Chondrocyte (in vitro differentiated cells): ENCODE data around the gene VANGL1. TPM values are rescaled to one million over a fixed set of nuclear protein-coding genes. Genes with fewer than 3 reads are reported as not detected.

Experiments used
- DNase-seq: peaks from one replicate; pipeline ENCODE4 v3.0.0; 2021; ENCODE audit warnings: mixed read lengths, low spot score
- H3K27ac Mint-ChIP-seq: one replicate; pipeline ENCODE4 v1.8.0; 2021; ENCODE audit warnings: mild to moderate bottlenecking, moderate library complexity, mixed read lengths; ENCODE audit not compliant: unreplicated experiment
- H3K27me3 Mint-ChIP-seq: 2 replicates; pipeline ENCODE4 v1.8.0; 2021; ENCODE audit warnings: low read depth, mixed read lengths
- H3K36me3 Mint-ChIP-seq: 2 replicates; pipeline ENCODE4 v1.8.0; 2021; ENCODE audit warnings: low read depth, mixed read lengths
- H3K4me1 Mint-ChIP-seq: 2 replicates; pipeline ENCODE4 v1.8.0; 2021; ENCODE audit warnings: low read depth, mild to moderate bottlenecking, mixed read lengths
- H3K4me3 Mint-ChIP-seq: one replicate; pipeline ENCODE4 v1.8.0; 2021; ENCODE audit warnings: mild to moderate bottlenecking, moderate library complexity, mixed read lengths; ENCODE audit not compliant: unreplicated experiment
- H3K9me3 Mint-ChIP-seq: 2 replicates; pipeline ENCODE4 v1.8.0; 2021; ENCODE audit warnings: low read depth, mixed read lengths
- total RNA-seq: library from RNA; stranded (reverse); gene quantifications from 3 replicates; pipeline ENCODE4 v1.2.1, GENCODE V29; 2021
- TF ChIP-seq, protein P1 (sequence below): fragments of 200-600 bp; sonication (generic); IDR thresholded peaks from 2 replicates; pipeline ENCODE4 v1.5.0; 2021; ENCODE audit warnings: antibody characterized with exemption, mild to moderate bottlenecking, moderate library complexity

Gene VANGL1
- total RNA-seq, 1 donor from 2014 or later = 16.2 TPM

DNA sequence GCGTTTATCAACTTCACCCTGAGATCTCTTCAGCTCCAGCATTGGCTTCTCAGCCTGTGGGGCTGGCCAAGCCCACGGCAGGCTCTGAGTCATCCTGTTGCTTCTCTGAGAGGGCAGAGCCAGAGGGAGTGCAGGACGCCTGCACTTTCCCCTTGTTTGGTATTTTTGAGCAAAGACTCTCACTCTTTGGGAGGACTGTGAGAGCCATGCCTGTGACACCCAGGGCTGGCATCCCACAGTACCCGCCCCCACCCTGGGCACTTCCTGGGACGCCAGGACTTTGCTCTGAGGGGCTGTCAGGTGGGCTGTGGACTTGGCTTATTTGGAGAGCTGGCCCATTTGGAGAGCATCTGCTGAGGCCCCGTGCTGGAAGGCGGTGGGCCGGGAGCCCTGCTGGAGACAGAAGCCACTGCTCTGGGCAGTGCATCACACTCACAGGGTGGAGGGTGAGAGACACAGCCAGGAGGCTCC is 37.4 kb downstream of the VANGL1 start:
- no peak overlapping the region for H3K27ac Mint-ChIP-seq
- peaks cover 13% of the 10 kb centered on the region for H3K4me1 Mint-ChIP-seq

DNA sequence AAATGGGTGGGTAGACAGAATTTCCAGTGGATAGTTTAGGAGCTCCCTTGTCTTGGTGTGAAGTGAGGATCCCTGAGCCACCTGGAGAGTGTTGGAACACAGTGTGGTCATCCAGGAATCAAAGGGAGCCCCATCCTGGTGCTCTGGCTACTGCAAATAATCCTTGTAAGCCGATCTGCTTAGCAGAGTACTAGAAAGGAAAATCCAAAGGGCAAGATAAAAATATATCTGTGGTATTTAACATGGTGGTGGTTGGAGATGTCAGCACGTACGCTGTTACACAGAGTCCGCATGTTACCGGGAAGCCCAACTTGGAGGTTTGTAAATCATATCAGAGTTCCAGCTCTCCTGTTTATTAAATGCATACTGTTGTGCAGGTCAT is 39.0 kb downstream of the VANGL1 start:
- no peak for DNase-seq
- Mint-ChIP-seq H3K9me3 (no peaks in the 10 kb centered on the region), H3K4me3 (no peak overlapping the region), H3K27ac (no peak overlapping the region), H3K4me1 (peaks cover 13% of the 10 kb centered on the region), H3K36me3 (peaks cover 18% of the 10 kb centered on the region), H3K27me3 (no peaks in the 10 kb centered on the region)
- TF ChIP-seq, protein P1, sequence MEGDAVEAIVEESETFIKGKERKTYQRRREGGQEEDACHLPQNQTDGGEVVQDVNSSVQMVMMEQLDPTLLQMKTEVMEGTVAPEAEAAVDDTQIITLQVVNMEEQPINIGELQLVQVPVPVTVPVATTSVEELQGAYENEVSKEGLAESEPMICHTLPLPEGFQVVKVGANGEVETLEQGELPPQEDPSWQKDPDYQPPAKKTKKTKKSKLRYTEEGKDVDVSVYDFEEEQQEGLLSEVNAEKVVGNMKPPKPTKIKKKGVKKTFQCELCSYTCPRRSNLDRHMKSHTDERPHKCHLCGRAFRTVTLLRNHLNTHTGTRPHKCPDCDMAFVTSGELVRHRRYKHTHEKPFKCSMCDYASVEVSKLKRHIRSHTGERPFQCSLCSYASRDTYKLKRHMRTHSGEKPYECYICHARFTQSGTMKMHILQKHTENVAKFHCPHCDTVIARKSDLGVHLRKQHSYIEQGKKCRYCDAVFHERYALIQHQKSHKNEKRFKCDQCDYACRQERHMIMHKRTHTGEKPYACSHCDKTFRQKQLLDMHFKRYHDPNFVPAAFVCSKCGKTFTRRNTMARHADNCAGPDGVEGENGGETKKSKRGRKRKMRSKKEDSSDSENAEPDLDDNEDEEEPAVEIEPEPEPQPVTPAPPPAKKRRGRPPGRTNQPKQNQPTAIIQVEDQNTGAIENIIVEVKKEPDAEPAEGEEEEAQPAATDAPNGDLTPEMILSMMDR = no peak

More for the DNA sequence above, 37.4 kb downstream of the VANGL1 start:
- no peaks in the 10 kb centered on the region for H3K9me3 Mint-ChIP-seq
- TF ChIP-seq, protein P1 = no peak
- DNase-seq = no peak
- no peak overlapping the region for H3K4me3 Mint-ChIP-seq
- H3K27me3 Mint-ChIP-seq = no peaks in the 10 kb centered on the region
- H3K36me3 Mint-ChIP-seq = peaks cover 12% of the 10 kb centered on the region

DNA sequence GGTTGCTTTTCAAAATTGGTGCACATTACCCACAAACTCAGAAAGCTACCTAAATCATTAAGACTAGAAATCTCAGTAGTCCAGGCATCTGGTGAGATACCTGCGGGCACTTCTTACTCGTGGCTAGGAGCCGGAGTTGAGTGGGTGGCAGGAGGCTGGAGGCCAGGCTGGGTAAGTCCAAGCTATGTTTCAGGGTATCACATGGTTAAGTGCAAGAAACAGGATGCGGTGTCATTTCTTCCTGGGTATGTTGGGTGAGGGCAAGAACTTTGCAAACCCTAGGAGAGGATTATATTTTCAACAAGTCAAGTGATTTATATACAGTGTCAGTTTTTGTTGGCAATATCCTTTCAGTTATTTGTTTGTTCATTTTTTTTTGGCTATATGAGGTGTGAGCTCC is 41.0 kb downstream of the VANGL1 start:
- Mint-ChIP-seq H3K4me3 (no peak overlapping the region), H3K4me1 (peaks cover 13% of the 10 kb centered on the region), H3K27ac (no peak overlapping the region), H3K36me3 (peaks cover 18% of the 10 kb centered on the region), H3K9me3 (no peaks in the 10 kb centered on the region), H3K27me3 (no peaks in the 10 kb centered on the region)
- TF ChIP-seq, protein P1 = no peak
- DNase-seq = no peak

DNA sequence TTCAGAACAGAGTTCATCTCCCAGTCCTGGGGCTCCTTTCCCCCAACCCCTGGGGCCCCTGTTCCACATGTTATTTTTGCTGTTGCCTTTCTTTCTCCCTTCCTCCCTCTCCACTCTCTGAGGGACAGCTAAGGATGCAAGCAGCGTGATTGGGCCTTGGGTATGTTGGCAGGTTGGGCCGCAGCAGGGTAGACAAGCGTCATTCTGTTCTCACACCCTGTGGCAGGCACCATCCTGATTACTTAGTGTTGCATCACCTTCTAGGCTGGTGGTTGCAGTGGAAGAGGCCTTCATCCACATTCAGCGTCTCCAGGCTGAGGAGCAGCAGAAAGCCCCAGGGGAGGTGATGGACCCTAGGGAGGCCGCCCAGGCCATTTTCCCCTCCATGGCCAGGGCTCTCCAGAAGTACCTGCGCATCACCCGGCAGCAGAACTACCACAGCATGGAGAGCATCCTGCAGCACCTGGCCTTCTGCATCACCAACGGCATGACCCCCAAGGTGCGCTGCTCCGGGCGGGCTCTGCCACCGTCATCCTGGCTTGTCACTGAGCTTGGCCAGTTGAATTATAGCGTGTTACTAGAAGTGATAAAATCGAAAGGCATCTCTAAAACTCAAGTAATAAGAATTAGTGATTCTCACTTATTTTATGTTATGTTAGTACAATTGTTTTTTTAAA is 43.4 kb downstream of the VANGL1 start:
- Mint-ChIP-seq H3K4me3 (no peak overlapping the region), H3K27me3 (no peaks in the 10 kb centered on the region), H3K27ac (no peak overlapping the region), H3K9me3 (no peaks in the 10 kb centered on the region), H3K36me3 (peaks cover 25% of the 10 kb centered on the region), H3K4me1 (no peaks in the 10 kb centered on the region)
- no peak for DNase-seq
- TF ChIP-seq, protein P1 = no peak

DNA sequence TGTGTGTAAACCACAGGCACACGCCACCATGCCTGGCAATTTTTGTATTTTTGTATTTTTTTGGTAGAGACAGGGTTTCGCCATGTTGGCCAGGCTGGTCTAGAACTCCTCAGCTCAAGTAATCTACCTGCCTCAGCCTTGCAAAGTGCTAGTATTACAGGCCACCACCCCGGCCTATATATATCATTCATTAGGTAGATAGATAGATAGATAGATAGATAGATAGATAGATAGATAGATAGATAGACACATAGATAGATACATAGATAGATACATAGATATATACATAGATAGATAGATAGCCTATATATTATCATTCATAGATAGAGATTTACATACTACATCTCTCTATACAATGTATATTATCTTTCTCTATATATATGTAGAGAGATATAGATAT is 46.0 kb downstream of the VANGL1 start:
- Mint-ChIP-seq H3K36me3 (peaks cover 37% of the 10 kb centered on the region), H3K4me1 (no peaks in the 10 kb centered on the region), H3K9me3 (no peaks in the 10 kb centered on the region), H3K27me3 (no peaks in the 10 kb centered on the region), H3K4me3 (no peak overlapping the region), H3K27ac (no peak overlapping the region)
- TF ChIP-seq, protein P1 = no peak
- DNase-seq = no peak
